Cardiac muscle cell (in vitro differentiated cells and primary cell): ENCODE measurements around the gene BEST2. TPM values are rescaled to one million over a fixed set of nuclear protein-coding genes. Genes with fewer than 3 reads are reported as not detected.
"Not testable (repeated sequence)": the region's sequence is repeated elsewhere in the genome, so short reads cannot be mapped to it uniquely, and the experiment has no call there.

ENCODE experiments used
- DNase-seq, 2 donors: peaks; one replicate each; pipeline versions ENCODE4 v3.0.0 to v3.0.0-alpha.2; 2010 to 2017; ENCODE audit warnings: low read depth in 1 of 2, low spot score in 1 of 2
- H3K27ac ChIP-seq: fragments of 200-600 bp; sonication (generic); 2 replicates; pipeline ENCODE4 v1.5.1; 2016
- H3K27me3 ChIP-seq: fragments of 200-600 bp; sonication (generic); 2 replicates; pipeline ENCODE4 v1.6.0; 2016; ENCODE audit warnings: control low read depth
- H3K36me3 ChIP-seq: fragments of 200-600 bp; sonication (generic); 2 replicates; pipeline ENCODE4 v1.5.1; 2016; ENCODE audit warnings: control low read depth
- H3K4me1 ChIP-seq: fragments of 200-600 bp; sonication (generic); 2 replicates; pipeline ENCODE4 v1.8.1; 2017; ENCODE audit warnings: low read depth, mild to moderate bottlenecking, mixed run types
- H3K4me3 ChIP-seq: fragments of 200-600 bp; sonication (generic); 2 replicates; pipeline ENCODE4 v1.5.1; 2016; ENCODE audit warnings: mild to moderate bottlenecking
- H3K9me3 ChIP-seq: fragments of 200-600 bp; sonication (generic); 2 replicates; pipeline ENCODE4 v1.5.1; 2017; ENCODE audit warnings: low read depth, mild to moderate bottlenecking, control low read depth
- polyA plus RNA-seq: library from polyadenylated mRNA; unstranded; fragments of >200 nt; fragmentation: Nextera tagmentation; extraction: Ambion mirVana; gene quantifications from 2 replicates; pipeline ENCODE4 v1.2.1, GENCODE V29; 2016
- total RNA-seq: library from RNA; depleted of rRNA; stranded (reverse); fragments of >200 nt; gene quantifications from 2 replicates; pipeline ENCODE4 v1.2.3, GENCODE V29; 2016
- TF ChIP-seq, protein P1 (sequence below): IDR thresholded peaks from 2 replicates; pipeline ENCODE4 v1.5.1; 2012; ENCODE audit warnings: low read depth, mild to moderate bottlenecking, low read length

BEST2 gene
- total and polyA plus RNA-seq, 2 experiments from 2014 or later, result not detected

DNA sequence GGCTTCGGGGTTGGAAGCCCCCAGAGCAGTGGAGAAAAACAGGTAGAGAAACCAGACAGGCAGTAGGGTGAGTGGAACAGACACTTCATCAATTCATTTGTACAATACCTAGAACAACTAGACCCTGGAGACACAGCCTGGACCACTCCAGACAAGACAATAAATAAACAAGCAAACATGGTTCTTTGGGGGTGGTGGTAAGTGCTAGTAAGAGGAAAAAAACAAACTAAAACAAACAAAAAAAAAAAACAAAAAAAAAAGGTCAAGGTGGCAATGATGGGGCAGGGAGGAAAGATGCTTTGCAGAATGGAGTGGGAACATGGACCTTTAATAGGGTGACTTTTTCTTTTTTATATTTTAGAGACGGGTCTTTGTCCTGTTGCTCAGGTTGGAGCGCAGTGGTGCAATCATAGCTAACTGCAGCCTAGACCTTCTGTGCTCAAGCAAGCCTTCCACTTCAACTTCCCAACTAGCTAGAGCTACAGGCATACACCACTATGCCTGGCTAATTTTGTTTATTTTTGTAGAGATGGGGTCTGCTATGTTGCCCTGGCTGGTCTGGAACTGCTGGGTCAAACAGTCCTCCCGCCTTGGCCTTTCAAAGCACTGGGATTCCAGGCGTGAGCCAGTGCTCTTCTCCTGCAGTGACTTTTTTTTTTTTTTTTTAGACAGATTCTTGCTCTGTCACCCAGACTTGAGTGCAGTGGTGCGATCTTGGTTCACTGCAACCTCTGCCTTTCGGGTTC lies 42.8 kb downstream of the BEST2 start:
- Histone ChIP-seq H3K27ac (peak overlapping the region; percentile 7), H3K4me1 (peaks cover 3% of the 10 kb centered on the region), H3K9me3 (no peaks in the 10 kb centered on the region), H3K36me3 (peaks cover 4% of the 10 kb centered on the region), H3K4me3 (peak overlapping the region; percentile 42), H3K27me3 (no peaks in the 10 kb centered on the region)
- peak in 1 of 2 donors; percentile 60 for DNase-seq
- TF ChIP-seq, protein P1, sequence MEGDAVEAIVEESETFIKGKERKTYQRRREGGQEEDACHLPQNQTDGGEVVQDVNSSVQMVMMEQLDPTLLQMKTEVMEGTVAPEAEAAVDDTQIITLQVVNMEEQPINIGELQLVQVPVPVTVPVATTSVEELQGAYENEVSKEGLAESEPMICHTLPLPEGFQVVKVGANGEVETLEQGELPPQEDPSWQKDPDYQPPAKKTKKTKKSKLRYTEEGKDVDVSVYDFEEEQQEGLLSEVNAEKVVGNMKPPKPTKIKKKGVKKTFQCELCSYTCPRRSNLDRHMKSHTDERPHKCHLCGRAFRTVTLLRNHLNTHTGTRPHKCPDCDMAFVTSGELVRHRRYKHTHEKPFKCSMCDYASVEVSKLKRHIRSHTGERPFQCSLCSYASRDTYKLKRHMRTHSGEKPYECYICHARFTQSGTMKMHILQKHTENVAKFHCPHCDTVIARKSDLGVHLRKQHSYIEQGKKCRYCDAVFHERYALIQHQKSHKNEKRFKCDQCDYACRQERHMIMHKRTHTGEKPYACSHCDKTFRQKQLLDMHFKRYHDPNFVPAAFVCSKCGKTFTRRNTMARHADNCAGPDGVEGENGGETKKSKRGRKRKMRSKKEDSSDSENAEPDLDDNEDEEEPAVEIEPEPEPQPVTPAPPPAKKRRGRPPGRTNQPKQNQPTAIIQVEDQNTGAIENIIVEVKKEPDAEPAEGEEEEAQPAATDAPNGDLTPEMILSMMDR, result no peak

DNA sequence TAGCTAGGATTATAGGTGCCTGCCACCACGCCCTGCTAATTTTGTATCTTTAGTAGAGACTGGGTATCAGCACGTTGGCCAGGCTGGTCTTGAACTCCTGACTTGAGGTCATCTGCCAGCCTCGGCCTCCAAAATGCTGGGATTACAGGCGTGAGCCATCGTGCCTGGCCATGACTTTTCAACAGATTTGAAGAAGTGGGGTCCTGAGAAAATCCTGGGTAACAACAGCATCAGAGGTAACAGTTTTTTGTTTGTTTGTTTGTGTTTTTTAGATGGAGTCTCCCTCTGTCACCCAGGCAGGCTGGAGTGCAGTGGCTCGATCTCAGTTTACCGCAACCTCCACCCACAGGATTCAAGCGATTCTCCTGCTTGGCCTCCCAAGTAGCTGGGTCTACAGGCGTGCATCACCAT lies 43.4 kb downstream of the BEST2 start:
- Histone ChIP-seq H3K4me1 (peaks cover 3% of the 10 kb centered on the region), H3K36me3 (peaks cover 10% of the 10 kb centered on the region), H3K27me3 (no peaks in the 10 kb centered on the region), H3K4me3 (no peak overlapping the region), H3K27ac (no peak overlapping the region), H3K9me3 (no peaks in the 10 kb centered on the region)
- TF ChIP-seq, protein P1, result no peak
- DNase-seq, result peak in 1 of 2 donors; percentile 25

DNA sequence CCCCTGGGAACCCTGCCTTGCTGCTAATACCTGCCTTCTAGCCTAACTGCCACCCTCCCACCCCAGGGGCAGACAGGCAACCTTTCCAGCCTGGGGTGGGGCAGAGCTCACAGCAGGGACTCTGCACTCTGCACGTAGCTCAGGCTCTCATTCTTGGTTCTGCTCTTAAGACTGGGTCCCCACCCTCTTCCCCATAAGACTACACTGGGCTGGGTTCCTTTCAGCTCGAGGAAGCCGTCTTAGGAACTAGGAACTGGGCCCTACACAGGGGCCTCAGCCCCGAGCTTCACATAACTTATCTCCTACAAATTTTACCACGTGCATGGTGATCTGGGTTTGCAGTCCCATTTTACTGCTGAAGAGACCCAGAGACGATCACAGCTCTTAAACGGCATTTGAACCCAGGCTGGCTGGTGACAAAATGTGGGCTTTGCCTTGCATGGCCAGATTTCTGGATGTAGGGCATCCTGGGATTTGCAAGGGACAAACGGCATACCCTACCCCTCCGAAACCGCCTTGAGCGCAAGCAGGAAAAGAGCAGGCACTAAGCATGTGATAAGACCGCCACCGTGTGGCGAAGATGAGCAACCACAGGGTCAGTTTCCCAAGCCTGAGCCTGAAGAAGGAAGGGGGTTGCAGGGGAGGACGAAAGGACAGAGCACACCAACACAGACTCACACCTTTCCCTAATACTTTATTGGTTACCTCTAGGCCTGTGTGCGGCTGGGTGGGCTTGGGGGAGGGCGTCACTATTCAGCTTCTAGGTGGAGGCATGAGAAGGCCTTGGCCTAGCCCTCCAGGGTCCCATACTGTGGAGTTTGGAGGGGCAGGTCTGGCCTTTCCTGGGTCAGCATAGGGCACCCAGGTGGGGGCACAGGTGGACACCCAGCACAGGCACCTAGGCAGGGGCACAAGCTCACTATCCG lies 44.8 kb downstream of the BEST2 start:
- peak; percentile 86 to 87 for DNase-seq
- TF ChIP-seq, protein P1, result peak; percentile 91
- Histone ChIP-seq H3K4me3 (no peak overlapping the region), H3K27me3 (no peaks in the 10 kb centered on the region), H3K4me1 (peaks cover 6% of the 10 kb centered on the region), H3K36me3 (peaks cover 10% of the 10 kb centered on the region), H3K9me3 (no peaks in the 10 kb centered on the region), H3K27ac (no peak overlapping the region)

DNA sequence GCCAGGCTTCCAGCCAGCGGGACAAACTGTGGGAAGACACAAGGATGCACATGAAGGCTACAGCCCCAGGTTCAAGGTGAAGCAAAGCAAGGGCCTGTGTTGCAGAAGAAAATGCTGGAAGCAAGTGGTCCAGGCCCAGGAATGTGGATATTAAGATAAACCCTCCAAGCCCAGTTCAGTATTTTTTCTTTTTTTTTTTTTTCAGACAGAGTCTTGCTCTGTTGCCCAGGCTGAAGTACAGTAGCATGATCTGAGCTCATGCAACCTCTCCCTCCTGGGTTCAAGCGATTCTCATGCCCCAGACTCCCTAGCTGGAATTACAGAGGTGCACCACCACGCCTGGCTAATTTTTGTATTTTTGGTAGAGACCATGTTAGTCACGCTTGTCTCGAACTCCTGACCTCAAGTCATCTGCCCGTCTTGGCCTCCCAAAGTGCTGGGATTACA lies 45.6 kb downstream of the BEST2 start:
- TF ChIP-seq, protein P1, result no peak
- Histone ChIP-seq H3K9me3 (no peaks in the 10 kb centered on the region), H3K4me3 (no peak overlapping the region), H3K27ac (no peak overlapping the region), H3K4me1 (peaks cover 6% of the 10 kb centered on the region), H3K27me3 (no peaks in the 10 kb centered on the region), H3K36me3 (peaks cover 10% of the 10 kb centered on the region)
- no peak for DNase-seq

DNA sequence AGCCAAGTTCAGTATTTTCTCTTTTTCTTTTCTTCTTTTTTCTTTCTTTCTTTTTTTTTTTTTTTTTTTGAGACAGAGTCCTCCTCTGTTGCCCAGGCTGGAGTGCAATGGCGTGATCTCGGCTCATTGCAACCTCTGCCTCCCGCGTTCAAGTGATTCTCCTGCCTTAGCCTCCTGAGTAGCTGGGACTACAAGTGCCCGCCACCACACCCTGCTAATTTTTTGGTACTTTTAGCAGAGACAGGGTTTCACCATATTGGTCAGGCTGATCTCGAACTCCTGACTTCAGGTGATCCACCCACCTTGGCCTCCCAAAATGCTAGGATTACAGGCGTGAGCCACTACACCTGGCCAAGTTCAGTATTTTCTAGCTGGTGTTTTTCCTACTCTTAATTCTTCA lies 46.0 kb downstream of the BEST2 start:
- H3K36me3 ChIP-seq, result peaks cover 10% of the 10 kb centered on the region
- H3K9me3 ChIP-seq, H3K27me3 ChIP-seq, DNase-seq, H3K4me1 ChIP-seq, H3K4me3 ChIP-seq, H3K27ac ChIP-seq: not testable (repeated sequence)
